Esophagus muscularis mucosa (tissue), 4 donors: ENCODE results near the gene SSC5D.

Source experiments
- CTCF ChIP-seq, 3 experiments: fragments of 200-600 bp in 2 of 3; fragments of 450-650 bp in 1 of 3; sonication (generic) in 2 of 3; IDR thresholded peaks; one replicate each; pipeline ENCODE4 v1.5.1; 2017 to 2019; ENCODE audit warnings: antibody characterized with exemption in 3 of 3, mild to moderate bottlenecking in 2 of 3, moderate library complexity in 1 of 3
- EP300 ChIP-seq: sonication (generic); formaldehyde crosslinking; IDR thresholded peaks from one replicate; pipeline ENCODE4 v1.6.1; 2017; ENCODE audit warnings: antibody characterized with exemption
- POLR2A ChIP-seq: fragments of 450-650 bp; IDR thresholded peaks from one replicate; pipeline ENCODE4 v1.6.1; 2017; ENCODE audit warnings: antibody characterized with exemption, moderate library complexity, mild to moderate bottlenecking, low read depth
- POLR2AphosphoS5 ChIP-seq, 2 donors: sonication (generic); formaldehyde crosslinking; IDR thresholded peaks; one replicate each; pipeline ENCODE4 v1.6.1; 2017; ENCODE audit warnings: antibody characterized with exemption in 2 of 2

GRCh38 chr19:55545443-55545842 lies 57.2 kb downstream of the SSC5D start, which contains the start of gene SBK3:
- TF ChIP-seq POLR2A: no peak
- TF ChIP-seq CTCF (IDR thresholded peaks at IDR 0.05): no peak
- TF ChIP-seq EP300: no peak
- TF ChIP-seq POLR2AphosphoS5 (IDR thresholded peaks at IDR 0.05): no peak
